IMR-90 (cell line): ENCODE measurements around the gene ACO1. TPM values are rescaled to one million over a fixed set of nuclear protein-coding genes. Genes with fewer than 3 reads are reported as not detected.
A peak's percentile ranks its signal among the peaks of the same experiment; 100 is the strongest.

Experiments used
- ATAC-seq: fragments of 200-7000 bp; cut with Tn5 transposase; 2 replicates; pipeline ENCODE4 v1.9.1; 2020; ENCODE audit warnings: low read depth, mild to moderate bottlenecking, moderate library complexity
- BruUV-seq: library from RNA; stranded (reverse); fragments of 400-500 nt; replicated peaks from 2 replicates; lab custom pipeline; 2021; lab: Mats Ljungman, UMichigan
- CTCF ChIA-PET: fragments of 300-600 bp; formaldehyde crosslinking; extraction: SDS; loops from one replicate; lab custom pipeline; 2021; ENCODE audit warnings: antibody characterized with exemption; lab: Yijun Ruan, JAX
- POLR2A ChIA-PET: fragments of 300-600 bp; sonication (Branson Sonifier 250); formaldehyde crosslinking; loops from one replicate; lab custom pipeline; 2022; ENCODE audit warnings: antibody characterized with exemption; ENCODE audit not compliant: unreplicated experiment; lab: Charles Lee
- DNase-seq: peaks from one replicate; pipeline ENCODE4 v3.0.0; 2013
- H2AFZ ChIP-seq: replicated peaks from 2 replicates; pipeline ENCODE3; 2013; ENCODE audit warnings: low read length, mild to moderate bottlenecking; ENCODE audit not compliant: poor library complexity
- H2AK5ac ChIP-seq: 2 replicates; pipeline ENCODE4 v1.6.1; 2013; ENCODE audit warnings: low read depth, low read length, inconsistent platforms
- H2AK9ac ChIP-seq: replicated peaks from 2 replicates; pipeline ENCODE3; 2013; ENCODE audit warnings: mild to moderate bottlenecking, low read depth, low read length, moderate library complexity; ENCODE audit not compliant: poor library complexity
- H2BK120ac ChIP-seq: 2 replicates; pipeline ENCODE4 v1.6.1; 2013; ENCODE audit warnings: low read depth, low read length, inconsistent platforms
- H2BK15ac ChIP-seq: 3 replicates; pipeline ENCODE4 v1.6.1; 2013; ENCODE audit warnings: low read depth, low read length, inconsistent platforms
- H2BK20ac ChIP-seq: 2 replicates; pipeline ENCODE4 v1.6.1; 2013; ENCODE audit warnings: low read depth, mild to moderate bottlenecking, inconsistent platforms, low read length, moderate library complexity
- H2BK5ac ChIP-seq: 2 replicates; pipeline ENCODE4 v1.6.1; 2013; ENCODE audit warnings: mild to moderate bottlenecking, low read depth, low read length, inconsistent platforms; ENCODE audit not compliant: poor library complexity, severe bottlenecking
- H3K14ac ChIP-seq: replicated peaks from 2 replicates; pipeline ENCODE4 v1.6.1; 2013; ENCODE audit warnings: low read depth, low read length, inconsistent platforms
- H3K18ac ChIP-seq: 2 replicates; pipeline ENCODE4 v1.6.1; 2013; ENCODE audit warnings: low read depth, low read length, control low read depth
- H3K23ac ChIP-seq: 2 replicates; pipeline ENCODE4 v1.6.1; 2013; ENCODE audit warnings: low read depth, low read length, inconsistent platforms
- H3K27ac ChIP-seq: 2 replicates; pipeline ENCODE4 v1.5.1; 2013; ENCODE audit warnings: mild to moderate bottlenecking, control low read depth, low read length; ENCODE audit not compliant: insufficient read depth
- H3K27me3 ChIP-seq: 2 replicates; pipeline ENCODE4 v1.6.1; 2013; ENCODE audit warnings: low read length; ENCODE audit not compliant: control insufficient read depth, insufficient read depth
- H3K36me3 ChIP-seq: 2 replicates; pipeline ENCODE4 v1.6.1; 2013; ENCODE audit warnings: low read length, mixed read lengths; ENCODE audit not compliant: control insufficient read depth, insufficient read depth
- H3K4ac ChIP-seq: 2 replicates; pipeline ENCODE4 v1.6.1; 2013; ENCODE audit warnings: low read depth, low read length, inconsistent platforms
- H3K4me1 ChIP-seq: 2 replicates; pipeline ENCODE4 v1.6.1; 2013; ENCODE audit warnings: low read length, mixed read lengths; ENCODE audit not compliant: control insufficient read depth, insufficient read depth
- H3K4me2 ChIP-seq: 2 replicates; pipeline ENCODE4 v1.6.1; 2013; ENCODE audit warnings: low read depth, mild to moderate bottlenecking, control low read depth, low read length, moderate library complexity
- H3K4me3 ChIP-seq: 2 replicates; pipeline ENCODE4 v1.5.1; 2013; ENCODE audit warnings: low read depth, mild to moderate bottlenecking, control low read depth, low read length, moderate library complexity; ENCODE audit not compliant: insufficient read depth
- H3K56ac ChIP-seq: 2 replicates; pipeline ENCODE4 v1.6.1; 2013; ENCODE audit warnings: low read length, inconsistent platforms; ENCODE audit not compliant: insufficient read depth; ENCODE audit errors: extremely low read depth
- H3K79me1 ChIP-seq, 2 experiments: 2 replicates each; pipeline ENCODE4 v1.6.1; 2013; ENCODE audit warnings: low read length in 2 of 2, inconsistent platforms in 1 of 2, low read depth in 1 of 2
- H3K9ac ChIP-seq: 2 replicates; pipeline ENCODE4 v1.6.1; 2013; ENCODE audit warnings: low read depth, low read length, control low read depth
- H3K9me1 ChIP-seq: 2 replicates; pipeline ENCODE4 v1.6.1; 2013; ENCODE audit warnings: low read length, inconsistent platforms; ENCODE audit not compliant: insufficient read depth
- H3K9me3 ChIP-seq: 2 replicates; pipeline ENCODE4 v1.6.1; 2013; ENCODE audit warnings: low read length; ENCODE audit not compliant: control insufficient read depth, insufficient read depth
- H4K20me1 ChIP-seq: 2 replicates; pipeline ENCODE4 v1.6.1; 2013; ENCODE audit warnings: low read length, inconsistent platforms; ENCODE audit not compliant: insufficient read depth
- H4K5ac ChIP-seq: 2 replicates; pipeline ENCODE4 v1.6.1; 2013; ENCODE audit warnings: mild to moderate bottlenecking, low read depth, low read length, control low read depth
- H4K8ac ChIP-seq, 2 experiments: 2 replicates each; pipeline ENCODE4 v1.6.1; 2013; ENCODE audit warnings: low read depth in 2 of 2, low read length in 2 of 2, control low read depth in 1 of 2, inconsistent platforms in 1 of 2
- H4K91ac ChIP-seq: 2 replicates; pipeline ENCODE4 v1.6.1; 2013; ENCODE audit warnings: low read depth, low read length, inconsistent platforms; ENCODE audit not compliant: insufficient read depth
- BHLHE40 ChIP-seq: fragments of 150-350 bp; IDR thresholded peaks from 2 replicates; pipeline ENCODE4 v1.6.1; 2016; ENCODE audit warnings: mild to moderate bottlenecking, low read depth, low read length
- CEBPB ChIP-seq: IDR thresholded peaks from 2 replicates; pipeline ENCODE4 v1.6.1; 2012; ENCODE audit warnings: low read depth, low read length, improper control_type of control experiment
- NFE2L2 ChIP-seq: fragments of 150-350 bp; IDR thresholded peaks from 2 replicates; pipeline ENCODE4 v1.6.1; 2016; ENCODE audit warnings: low read depth, mild to moderate bottlenecking, low read length
- RFX5 ChIP-seq: IDR thresholded peaks from 2 replicates; pipeline ENCODE4 v1.8.0; 2012; ENCODE audit warnings: low read depth, mild to moderate bottlenecking, low read length, moderate library complexity
- WGBS, 2 experiments: methylation state at CpG; one replicate each; pipeline versions ENCODE4 v1.1.5 to v1.1.7; 2013; ENCODE audit warnings: missing lambda C conversion rate in 2 of 2; ENCODE audit not compliant: insufficient read length in 1 of 2; ENCODE audit errors: extremely low coverage in 2 of 2; 5-methylcytosine and 5-hydroxymethylcytosine counted together
- dilution Hi-C: fragments of 300-500 bp; cut with HindIII; formaldehyde crosslinking; loops from one replicate; pipeline ENCODE4 v1.14.3; 2018; ENCODE audit warnings: low sequenced_read_pairs; ENCODE audit not compliant: unreplicated experiment
- in situ Hi-C: fragments of 300-500 bp; cut with MboI; formaldehyde crosslinking; loops from 3 replicates; pipeline ENCODE4 v1.14.3; 2019; ENCODE audit warnings: low sequenced_read_pairs, inconsistent platforms, mixed read lengths
- intact Hi-C: fragments of 100-400 bp; cut with micrococcal nuclease; formaldehyde crosslinking; loops from 2 replicates; pipeline ENCODE4 v1.10.0; 2022
- polyA plus RNA-seq, 3 experiments: library from polyadenylated mRNA; depleted of rRNA; stranded (reverse); fragments of >200 nt; gene quantifications; 2 replicates each; pipeline ENCODE4 v1.2.3, GENCODE V29; 2012; ENCODE audit warnings: low replicate concordance in 1 of 3
- total RNA-seq: library from RNA; depleted of rRNA; stranded (reverse); fragments of >200 nt; gene quantifications from 2 replicates; pipeline ENCODE4 v1.2.3, GENCODE V29; 2012

ACO1 gene
- total and polyA plus RNA-seq, 2 of the 4 experiments (the other 2 are of a cell fraction) = 85.9 to 158 TPM

DNA sequence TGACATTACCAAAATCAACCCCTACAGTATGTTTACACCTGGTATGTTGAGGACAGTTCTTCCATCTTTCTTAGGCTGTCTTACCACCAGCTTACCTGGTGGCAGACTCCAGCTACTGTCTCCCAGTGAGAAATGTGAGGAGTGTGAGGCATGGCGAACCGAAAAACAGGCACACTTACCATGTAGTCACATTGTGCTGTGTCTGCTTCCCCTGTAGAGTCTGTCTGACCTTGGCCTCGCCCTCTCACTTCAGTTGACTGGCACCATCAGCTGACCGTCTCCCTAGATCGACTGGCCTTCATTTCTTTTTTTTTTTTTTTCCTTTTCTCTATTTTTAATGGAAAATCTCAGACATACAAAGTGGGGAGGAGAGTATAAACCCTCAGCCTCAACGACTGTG is 4.9 kb downstream of the ACO1 start:
- Histone ChIP-seq H2AK5ac (peak overlapping the region; percentile 59), H3K36me3 (peaks cover 44% of the 10 kb centered on the region), H2BK5ac (no peak overlapping the region), H2BK120ac (no peak overlapping the region), H3K4me1 (peaks cover 24% of the 10 kb centered on the region), H3K18ac (no peak overlapping the region), H2BK20ac (no peak overlapping the region; the same call in 1 of the 2 replicates), H4K91ac (no peak overlapping the region), H3K4ac (no peak overlapping the region), H2AK9ac (peak overlapping the region; percentile 17), H2AFZ (no peak overlapping the region), H4K8ac (no peak overlapping the region), H3K79me1 (peaks cover 34 to 80% of the 10 kb centered on the region in 2 experiments), H3K4me3 (no peak overlapping the region), H3K9ac (no peak overlapping the region), H2BK15ac (no peak overlapping the region; the same call in 2 of the 3 replicates), H3K9me1 (peaks cover 26% of the 10 kb centered on the region), H3K27ac (peak overlapping the region; percentile 18; the same call in 1 of the 2 replicates), H3K14ac (no peak overlapping the region; the same call in 1 of the 2 replicates), H4K5ac (no peak overlapping the region), H3K9me3 (no peaks in the 10 kb centered on the region), H4K20me1 (peaks cover 55% of the 10 kb centered on the region), H3K23ac (no peak overlapping the region), H3K56ac (no peak overlapping the region), H3K27me3 (no peaks in the 10 kb centered on the region), H3K4me2 (no peak overlapping the region)
- DNase-seq = no peak
- in situ Hi-C loops (no loop called here), dilution Hi-C loops (no loop called here), intact Hi-C loops (no loop called here)
- POLR2A ChIA-PET = interaction anchor here (0.6 kb wide), 1 partner anchor 24 kb away, joined by 15 read pairs; no protein-coding TSS in a partner anchor
- TF ChIP-seq RFX5 (no peak), NFE2L2 (no peak), BHLHE40 (no peak), CEBPB (no peak)
- CTCF ChIA-PET = interaction anchor here (1.1 to 1.2 kb wide), 2 partner anchors 11 to 43 kb away, joined by 3 to 5 read pairs; no protein-coding TSS in a partner anchor
- no TSS peak for BruUV-seq
- WGBS, 2 experiments = no CpG with 5 or more reads among the region's 6 CpGs
- ATAC-seq = no peak
